ENCODE measurements around the gene NDUFB7.
A peak's percentile ranks its signal among the peaks of the same experiment; 100 is the strongest.

GRCh38 chr19:14517840-14518505 lies 53.9 kb downstream of the NDUFB7 start, which contains the start of gene DNAJB1:
- TF ChIP-seq POLR2AphosphoS5 (IDR thresholded peaks at IDR 0.05; ENCODE audit: low read depth, low read length) (peak; percentile 95), REST (IDR thresholded peaks at IDR 0.05; ENCODE audit: insufficient read depth in 1 of 2, low read depth in 2 of 2, low read length in 2 of 2) (no peak; a peak in 1 of 4 replicates)

Measured in PFSK-1 (cell line).